ENCODE results near the gene ZNF335. TPM values are rescaled to one million over a fixed set of nuclear protein-coding genes. Genes with fewer than 3 reads are reported as not detected.

Gene ZNF335
- total RNA-seq, 1 donor from 2014 or later: 24.1 TPM

DNA sequence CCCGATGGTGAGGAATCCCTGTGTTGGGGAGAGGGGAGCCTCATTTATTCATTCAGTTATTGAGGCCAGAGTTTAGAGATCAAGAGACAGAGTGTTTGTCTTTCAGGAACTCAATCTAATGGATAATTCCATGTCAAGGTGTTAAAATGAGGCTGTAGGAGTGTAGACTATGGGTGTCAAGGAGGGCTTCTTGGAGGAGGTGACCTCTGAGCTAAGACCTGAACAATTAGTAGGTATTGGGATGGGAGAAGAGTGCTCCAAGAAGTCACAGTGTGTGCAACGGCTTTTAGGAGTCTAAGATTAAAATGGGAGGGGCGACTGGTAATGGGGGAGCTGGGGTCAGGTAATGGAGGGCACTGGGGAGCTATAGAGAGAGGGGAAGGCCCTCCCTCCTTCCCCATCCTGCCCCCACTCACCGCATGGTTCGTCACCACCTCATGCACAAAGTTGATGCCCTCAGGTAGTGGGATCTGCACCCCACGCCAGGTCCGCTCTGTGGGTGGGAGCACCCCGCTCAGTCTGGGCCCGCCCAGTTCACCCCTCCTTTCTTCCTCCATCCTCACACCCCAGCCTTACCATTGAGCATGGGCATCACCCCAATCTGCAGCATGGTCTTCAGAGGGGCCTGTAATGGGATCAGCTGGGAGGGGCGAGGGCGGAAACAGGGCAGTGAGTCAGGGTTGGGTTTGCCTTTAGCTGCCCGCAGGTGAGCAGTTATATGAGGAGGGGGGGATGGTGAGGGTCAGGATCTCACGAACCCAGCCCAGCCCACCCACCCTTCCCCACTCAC, 72.8 kb downstream of the ZNF335 start:
- no peaks in the 10 kb centered on the region for H3K27me3 ChIP-seq
- no peaks in the 10 kb centered on the region for H3K4me1 ChIP-seq
- intact Hi-C loops (cut with DNase I): no loop called here
- H3K9me3 ChIP-seq: no peaks in the 10 kb centered on the region
- peaks cover 0 to 43% of the 10 kb centered on the region in 2 donors for H3K36me3 ChIP-seq
- no peak overlapping the region for H3K4me3 ChIP-seq
- H3K27ac ChIP-seq: no peak overlapping the region
- no peak for DNase-seq (ENCODE audit: extremely low spot score in 2 of 2)
- TF ChIP-seq POLR2AphosphoS5 (IDR thresholded peaks at IDR 0.05; ENCODE audit: insufficient read depth in 1 of 2, low read depth in 1 of 2) (no peak), POLR2A (IDR thresholded peaks at IDR 0.05) (no peak)
- TF ChIP-seq, protein P1, sequence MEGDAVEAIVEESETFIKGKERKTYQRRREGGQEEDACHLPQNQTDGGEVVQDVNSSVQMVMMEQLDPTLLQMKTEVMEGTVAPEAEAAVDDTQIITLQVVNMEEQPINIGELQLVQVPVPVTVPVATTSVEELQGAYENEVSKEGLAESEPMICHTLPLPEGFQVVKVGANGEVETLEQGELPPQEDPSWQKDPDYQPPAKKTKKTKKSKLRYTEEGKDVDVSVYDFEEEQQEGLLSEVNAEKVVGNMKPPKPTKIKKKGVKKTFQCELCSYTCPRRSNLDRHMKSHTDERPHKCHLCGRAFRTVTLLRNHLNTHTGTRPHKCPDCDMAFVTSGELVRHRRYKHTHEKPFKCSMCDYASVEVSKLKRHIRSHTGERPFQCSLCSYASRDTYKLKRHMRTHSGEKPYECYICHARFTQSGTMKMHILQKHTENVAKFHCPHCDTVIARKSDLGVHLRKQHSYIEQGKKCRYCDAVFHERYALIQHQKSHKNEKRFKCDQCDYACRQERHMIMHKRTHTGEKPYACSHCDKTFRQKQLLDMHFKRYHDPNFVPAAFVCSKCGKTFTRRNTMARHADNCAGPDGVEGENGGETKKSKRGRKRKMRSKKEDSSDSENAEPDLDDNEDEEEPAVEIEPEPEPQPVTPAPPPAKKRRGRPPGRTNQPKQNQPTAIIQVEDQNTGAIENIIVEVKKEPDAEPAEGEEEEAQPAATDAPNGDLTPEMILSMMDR (IDR thresholded peaks at IDR 0.05): no peak

Other genes with a start within 250 kb of the ZNF335 start
- gene SPINT4, start 249.9 kb downstream of the ZNF335 start, total RNA-seq: not detected
- gene WFDC3, start 180.3 kb downstream of the ZNF335 start, total RNA-seq: not detected
- gene DNTTIP1, start 180.2 kb downstream of the ZNF335 start, total RNA-seq: 33.6 TPM
- gene UBE2C, start 159.6 kb downstream of the ZNF335 start, total RNA-seq: 7.6 TPM
- gene TNNC2, start 144.9 kb downstream of the ZNF335 start, total RNA-seq: not detected
- gene SNX21, start 138.4 kb downstream of the ZNF335 start, total RNA-seq: 145 TPM
- gene ACOT8, start 114.8 kb downstream of the ZNF335 start, total RNA-seq: 50.6 TPM
- 2.9 TPM for gene ZSWIM3, start 114.6 kb downstream of the ZNF335 start, total RNA-seq
- gene ZSWIM1, start 91.0 kb downstream of the ZNF335 start, total RNA-seq: 4.2 TPM
- gene SPATA25, start 84.6 kb downstream of the ZNF335 start, total RNA-seq: 7.1 TPM
- 15.2 TPM for gene NEURL2, start 81.0 kb downstream of the ZNF335 start, total RNA-seq
- 114 TPM for gene CTSA, start 80.9 kb downstream of the ZNF335 start, total RNA-seq
- gene PLTP, start 60.0 kb downstream of the ZNF335 start, total RNA-seq: 292 TPM
- gene PCIF1, start 37.5 kb downstream of the ZNF335 start, total RNA-seq: 36.6 TPM
- 1.7 TPM for gene MMP9, start 36.7 kb upstream of the ZNF335 start, total RNA-seq
- gene SLC12A5, start 57.0 kb upstream of the ZNF335 start, total RNA-seq: not detected
- 33.9 TPM for gene NCOA5, start 117.8 kb upstream of the ZNF335 start, total RNA-seq
- 24.6 TPM for gene CD40, start 146.1 kb upstream of the ZNF335 start, total RNA-seq

Data from vagina (tissue), 2 donors.